MCF 10A (cell line): ENCODE measurements around the gene HDAC10. TPM values are rescaled to one million over a fixed set of nuclear protein-coding genes. Genes with fewer than 3 reads are reported as not detected.

Source experiments
- BruUV-seq: library from RNA; stranded (reverse); fragments of 400-500 nt; replicated peaks from 2 replicates; lab custom pipeline; 2021; lab: Mats Ljungman, UMichigan
- CTCF ChIA-PET: fragments of 300-600 bp; sonication (Branson Sonifier 250); formaldehyde crosslinking; extraction: SDS; loops from one replicate; lab custom pipeline; 2021; ENCODE audit warnings: antibody characterized with exemption, inconsistent platforms; lab: Yijun Ruan, JAX
- POLR2A ChIA-PET: fragments of 300-600, 350-650 bp; sonication (Branson Sonifier 250); formaldehyde crosslinking; extraction: SDS; loops from one replicate; lab custom pipeline; 2020; ENCODE audit warnings: antibody characterized with exemption, inconsistent platforms; lab: Yijun Ruan, JAX
- DNase-seq: peaks from one replicate; pipeline ENCODE4 v3.0.0-alpha.2; 2018; ENCODE audit not compliant: unreplicated experiment
- H3K27ac Mint-ChIP-seq: one replicate; pipeline ENCODE4 v1.8.0; 2022; ENCODE audit warnings: mild to moderate bottlenecking, low read depth, mixed read lengths; ENCODE audit not compliant: unreplicated experiment
- H3K27me3 Mint-ChIP-seq: one replicate; pipeline ENCODE4 v1.8.0; 2022; ENCODE audit warnings: mixed read lengths; ENCODE audit not compliant: insufficient read depth, unreplicated experiment
- H3K36me3 Mint-ChIP-seq: one replicate; pipeline ENCODE4 v1.8.0; 2022; ENCODE audit warnings: mild to moderate bottlenecking, moderate library complexity, mixed read lengths; ENCODE audit not compliant: insufficient read depth, unreplicated experiment
- H3K4me1 Mint-ChIP-seq: one replicate; pipeline ENCODE4 v1.8.0; 2022; ENCODE audit warnings: mixed read lengths; ENCODE audit not compliant: insufficient read depth, unreplicated experiment
- H3K4me3 Mint-ChIP-seq: one replicate; pipeline ENCODE4 v1.8.0; 2022; ENCODE audit warnings: mild to moderate bottlenecking, moderate library complexity, mixed read lengths; ENCODE audit not compliant: unreplicated experiment
- H3K9me3 Mint-ChIP-seq: one replicate; pipeline ENCODE4 v1.8.0; 2022; ENCODE audit warnings: mixed read lengths; ENCODE audit not compliant: unreplicated experiment
- intact Hi-C: fragments of 100-400 bp; cut with micrococcal nuclease; formaldehyde crosslinking; loops from 2 replicates; pipeline ENCODE4 v1.14.1; 2022
- total RNA-seq: library from RNA; stranded (reverse); gene quantifications from 2 replicates; pipeline ENCODE4 v1.2.3, GENCODE V29; 2022
- TF ChIP-seq, protein P1 (sequence below): fragments of 200-600 bp; IDR thresholded peaks from one replicate; pipeline ENCODE4 v1.8.0; 2022; ENCODE audit warnings: antibody characterized with exemption, mild to moderate bottlenecking; ENCODE audit not compliant: unreplicated experiment

Gene HDAC10
- total RNA-seq, 1 experiment from 2014 or later: 27.5 TPM

DNA sequence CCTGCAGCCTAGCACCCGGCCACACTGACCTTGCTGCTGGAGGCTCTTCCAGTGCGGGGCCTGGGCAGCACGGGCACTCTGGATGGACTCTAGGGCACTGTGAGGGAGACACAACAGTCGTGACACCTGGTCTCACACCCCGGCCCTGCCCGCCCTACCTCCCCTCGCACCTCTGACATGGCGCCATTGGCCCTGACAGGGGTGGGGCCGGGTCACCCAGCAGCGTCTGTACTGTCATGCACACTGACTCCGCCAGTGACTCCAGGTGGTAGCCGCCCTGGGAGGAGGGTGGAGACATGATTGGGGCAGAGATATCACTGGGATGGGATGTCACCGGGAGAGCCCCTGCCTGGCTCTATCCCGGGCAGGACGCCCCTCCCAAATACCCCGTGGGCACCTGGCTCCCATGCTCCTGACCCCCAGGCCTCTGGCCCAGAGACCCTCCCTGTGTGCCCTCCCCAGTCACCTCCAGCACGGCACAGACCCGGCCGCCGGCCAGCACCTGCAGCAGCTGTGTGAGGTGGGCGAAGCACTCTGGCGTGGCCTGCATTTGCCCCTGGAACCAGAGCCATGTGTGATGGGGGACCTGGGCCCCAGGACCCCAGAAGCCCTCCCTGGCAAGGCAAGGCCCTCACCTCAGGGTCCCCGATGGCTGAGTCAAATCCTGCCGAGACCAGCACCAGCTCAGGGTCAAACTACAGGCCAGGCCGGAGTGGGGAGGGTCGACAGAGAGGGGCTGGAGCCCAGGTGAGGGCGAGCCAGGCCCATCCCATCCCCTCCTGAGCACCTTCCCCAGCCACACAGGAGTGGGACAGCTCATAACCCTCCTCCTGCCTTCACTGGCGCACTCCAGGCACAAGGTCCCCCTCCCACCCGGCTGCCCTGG, 2.6 kb downstream of the HDAC10 start:
- TF ChIP-seq, protein P1, sequence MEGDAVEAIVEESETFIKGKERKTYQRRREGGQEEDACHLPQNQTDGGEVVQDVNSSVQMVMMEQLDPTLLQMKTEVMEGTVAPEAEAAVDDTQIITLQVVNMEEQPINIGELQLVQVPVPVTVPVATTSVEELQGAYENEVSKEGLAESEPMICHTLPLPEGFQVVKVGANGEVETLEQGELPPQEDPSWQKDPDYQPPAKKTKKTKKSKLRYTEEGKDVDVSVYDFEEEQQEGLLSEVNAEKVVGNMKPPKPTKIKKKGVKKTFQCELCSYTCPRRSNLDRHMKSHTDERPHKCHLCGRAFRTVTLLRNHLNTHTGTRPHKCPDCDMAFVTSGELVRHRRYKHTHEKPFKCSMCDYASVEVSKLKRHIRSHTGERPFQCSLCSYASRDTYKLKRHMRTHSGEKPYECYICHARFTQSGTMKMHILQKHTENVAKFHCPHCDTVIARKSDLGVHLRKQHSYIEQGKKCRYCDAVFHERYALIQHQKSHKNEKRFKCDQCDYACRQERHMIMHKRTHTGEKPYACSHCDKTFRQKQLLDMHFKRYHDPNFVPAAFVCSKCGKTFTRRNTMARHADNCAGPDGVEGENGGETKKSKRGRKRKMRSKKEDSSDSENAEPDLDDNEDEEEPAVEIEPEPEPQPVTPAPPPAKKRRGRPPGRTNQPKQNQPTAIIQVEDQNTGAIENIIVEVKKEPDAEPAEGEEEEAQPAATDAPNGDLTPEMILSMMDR: no peak
- ChIA-PET POLR2A (no interaction called here), CTCF (no interaction called here)
- no peak for DNase-seq
- no peaks in the 10 kb centered on the region for H3K9me3 Mint-ChIP-seq
- H3K27me3 Mint-ChIP-seq: no peaks in the 10 kb centered on the region
- BruUV-seq: no TSS peak
- intact Hi-C loops: no loop called here
- peaks cover 20% of the 10 kb centered on the region for H3K36me3 Mint-ChIP-seq
- H3K27ac Mint-ChIP-seq: no peak overlapping the region
- peaks cover 6% of the 10 kb centered on the region for H3K4me1 Mint-ChIP-seq
- no peak overlapping the region for H3K4me3 Mint-ChIP-seq

DNA sequence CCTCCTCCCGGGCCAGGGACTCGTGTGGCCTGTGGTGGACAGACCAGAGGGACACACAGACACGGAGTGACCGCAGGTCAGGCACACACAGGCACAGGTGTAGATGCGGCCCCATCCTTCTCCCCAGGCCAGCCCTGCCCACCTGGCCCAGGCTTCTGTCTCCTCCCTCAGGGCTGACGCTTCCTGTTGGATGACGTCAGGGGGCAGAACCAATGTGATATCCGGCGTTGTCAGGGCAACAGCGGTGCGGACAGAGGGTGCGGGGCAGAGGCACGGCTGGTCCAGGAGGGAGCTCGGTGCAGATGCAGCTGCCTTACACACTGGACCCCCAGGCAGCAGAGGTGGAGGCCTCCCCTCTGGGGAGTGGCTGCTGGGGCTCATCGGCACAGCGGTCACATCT, 3.3 kb downstream of the HDAC10 start:
- ChIA-PET CTCF (no interaction called here), POLR2A (no interaction called here)
- Mint-ChIP-seq H3K27ac (peak overlapping the region; percentile 27), H3K27me3 (no peaks in the 10 kb centered on the region), H3K36me3 (peaks cover 20% of the 10 kb centered on the region), H3K4me3 (no peak overlapping the region), H3K9me3 (no peaks in the 10 kb centered on the region), H3K4me1 (peaks cover 6% of the 10 kb centered on the region)
- peak; percentile 64 for DNase-seq
- TF ChIP-seq, protein P1: no peak
- no TSS peak for BruUV-seq
- intact Hi-C loops: no loop called here

DNA sequence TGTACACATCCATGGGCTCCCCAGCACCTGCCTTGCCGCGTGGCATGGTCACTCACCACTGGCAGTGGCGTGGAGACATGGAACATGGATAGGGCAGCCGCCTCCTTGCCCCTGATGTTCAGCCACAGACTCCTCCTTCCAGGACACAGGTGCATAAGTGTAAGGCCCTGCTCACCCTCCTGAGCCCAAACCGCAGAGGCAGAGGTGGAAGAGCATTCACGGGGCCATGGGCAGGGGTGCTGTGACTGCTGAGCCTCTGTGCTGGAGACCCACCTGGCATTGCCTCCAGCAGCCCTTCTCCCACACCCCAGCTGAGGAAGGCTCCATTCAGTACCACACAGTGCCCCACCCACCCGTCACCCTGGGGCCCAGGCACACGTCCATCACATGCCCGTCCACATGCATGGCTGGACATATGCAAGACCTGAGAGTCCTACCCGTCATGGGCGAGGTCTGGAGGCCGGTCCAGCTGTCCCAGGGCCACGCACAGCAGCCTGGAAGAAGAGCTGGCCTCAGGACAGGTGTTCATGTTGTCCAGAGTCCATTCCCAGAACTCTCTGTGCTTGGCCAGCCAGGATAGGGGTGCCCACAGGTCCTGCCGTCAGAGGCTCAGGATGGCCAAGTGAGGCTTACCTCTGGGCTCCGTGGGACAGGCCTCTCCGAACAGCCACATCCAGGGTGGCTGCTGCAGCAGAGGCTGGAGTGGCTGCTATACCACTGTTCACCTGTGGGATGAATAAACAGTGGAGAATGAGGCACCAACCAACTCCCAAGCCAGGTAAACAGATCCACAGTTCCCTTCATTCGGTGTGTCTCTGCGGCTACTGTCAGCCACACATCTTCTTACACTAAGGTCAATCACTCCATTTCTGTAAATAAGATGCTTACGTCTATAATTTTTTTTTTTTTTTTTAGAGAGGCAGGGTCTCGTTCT, 4.6 kb downstream of the HDAC10 start:
- Mint-ChIP-seq H3K27ac (no peak overlapping the region), H3K36me3 (peaks cover 20% of the 10 kb centered on the region), H3K4me1 (peaks cover 10% of the 10 kb centered on the region), H3K27me3 (no peaks in the 10 kb centered on the region), H3K9me3 (no peaks in the 10 kb centered on the region), H3K4me3 (peak overlapping the region; percentile 96)
- intact Hi-C loops: no loop called here
- POLR2A ChIA-PET: interaction anchor here (0.8 to 1.4 kb wide), 6 partner anchors 14 to 97 kb away, joined by 3 to 4 read pairs (median 3); partner anchors contain the start of gene PPP6R2
- no peak for DNase-seq
- TF ChIP-seq, protein P1: no peak
- CTCF ChIA-PET: interaction anchor here (0.7 kb wide), 1 partner anchor 197 kb away, joined by 3 read pairs; no protein-coding TSS in a partner anchor
- BruUV-seq: no TSS peak
